GM18517 (cell line): Measurements from ENCODE around the gene COPE.

ENCODE experiments used
- ATAC-seq: cut with Tn5 transposase; IDR thresholded peaks from one replicate; pipeline ENCODE4 v1.9.1; 2021; ENCODE audit warnings: mild to moderate bottlenecking, moderate library complexity; ENCODE audit not compliant: unreplicated experiment

The COPE gene

GRCh38 chr19:18853755-18854427 is 65.3 kb downstream of the COPE start:
- ATAC-seq = no peak

- ATAC-seq = no peak
These were observed 66.5 kb downstream of the COPE start for GRCh38 chr19:18852648-18853047.

- ATAC-seq = no peak
These were observed 67.4 kb downstream of the COPE start for GRCh38 chr19:18851673-18852325.

- ATAC-seq = no peak
These were observed 68.5 kb downstream of the COPE start for GRCh38 chr19:18850471-18851375.

- no peak for ATAC-seq
These were observed 69.3 kb downstream of the COPE start for GRCh38 chr19:18849838-18850400.
